Duodenal mucosa (tissue), 2 donors: Measurements from ENCODE around the gene PTCRA.
"Not testable (repeated sequence)": the region's sequence is repeated elsewhere in the genome, so short reads cannot be mapped to it uniquely, and the experiment has no call there.

Source experiments
- H3K27ac ChIP-seq: one replicate; pipeline ENCODE4 v1.7.0; 2013; ENCODE audit warnings: low read depth, low read length
- H3K27me3 ChIP-seq, 2 donors: one replicate each; pipeline ENCODE4 v1.7.0; 2013; ENCODE audit warnings: low read length in 2 of 2, control low read depth in 1 of 2; ENCODE audit not compliant: insufficient read depth in 2 of 2, control insufficient read depth in 1 of 2
- H3K36me3 ChIP-seq, 2 donors: one replicate each; pipeline ENCODE4 v1.7.0; 2013; ENCODE audit warnings: low read length in 2 of 2, control low read depth in 1 of 2; ENCODE audit not compliant: insufficient read depth in 2 of 2, control insufficient read depth in 1 of 2
- H3K4me1 ChIP-seq, 2 donors: one replicate each; pipeline ENCODE4 v1.7.0; 2013; ENCODE audit warnings: low read length in 2 of 2, control low read depth in 1 of 2; ENCODE audit not compliant: insufficient read depth in 2 of 2, control insufficient read depth in 1 of 2
- H3K4me3 ChIP-seq, 2 donors: one replicate each; pipeline ENCODE4 v1.7.0; 2013; ENCODE audit warnings: low read length in 2 of 2, low read depth in 1 of 2
- H3K9ac ChIP-seq, 2 donors: one replicate each; pipeline ENCODE4 v1.7.0; 2013; ENCODE audit warnings: low read length in 2 of 2, low read depth in 1 of 2
- H3K9me3 ChIP-seq, 2 donors: one replicate each; pipeline ENCODE4 v1.7.0; 2013; ENCODE audit warnings: low read length in 2 of 2, control low read depth in 1 of 2; ENCODE audit not compliant: control insufficient read depth in 1 of 2

PTCRA gene

GRCh38 chr6:42902429-42903263 lies 13.2 kb upstream of the PTCRA start:
- H3K27me3 ChIP-seq, H3K9me3 ChIP-seq, H3K36me3 ChIP-seq, H3K27ac ChIP-seq, H3K4me1 ChIP-seq: not testable (repeated sequence)
- Histone ChIP-seq H3K9ac (peak overlapping the region; percentile 2 to 44), H3K4me3 (peak overlapping the region; percentile 25 to 43)

DNA sequence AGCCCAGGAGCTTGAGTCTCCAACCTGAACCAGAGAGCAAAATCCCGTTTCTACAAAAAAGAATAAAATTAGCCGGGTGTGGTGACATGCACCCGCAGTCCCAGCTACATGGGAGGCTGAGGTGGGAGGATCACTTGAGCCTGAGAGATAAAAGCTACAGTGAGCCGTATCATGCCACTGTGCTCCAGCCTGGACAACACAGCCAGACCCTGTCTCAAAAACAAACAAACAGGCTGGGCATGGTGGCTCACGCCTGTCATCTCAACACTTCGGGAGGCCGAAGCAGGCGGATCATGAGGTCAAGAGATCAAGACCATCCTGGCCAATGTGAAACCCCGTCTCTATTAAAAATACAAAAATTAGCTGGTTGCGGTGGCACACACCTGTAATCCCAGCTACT lies 11.4 kb upstream of the PTCRA start:
- no peak overlapping the region for H3K27ac ChIP-seq
- H3K4me3 ChIP-seq = no peak overlapping the region
- H3K4me1 ChIP-seq = peaks cover 0 to 5% of the 10 kb centered on the region in 2 donors

DNA sequence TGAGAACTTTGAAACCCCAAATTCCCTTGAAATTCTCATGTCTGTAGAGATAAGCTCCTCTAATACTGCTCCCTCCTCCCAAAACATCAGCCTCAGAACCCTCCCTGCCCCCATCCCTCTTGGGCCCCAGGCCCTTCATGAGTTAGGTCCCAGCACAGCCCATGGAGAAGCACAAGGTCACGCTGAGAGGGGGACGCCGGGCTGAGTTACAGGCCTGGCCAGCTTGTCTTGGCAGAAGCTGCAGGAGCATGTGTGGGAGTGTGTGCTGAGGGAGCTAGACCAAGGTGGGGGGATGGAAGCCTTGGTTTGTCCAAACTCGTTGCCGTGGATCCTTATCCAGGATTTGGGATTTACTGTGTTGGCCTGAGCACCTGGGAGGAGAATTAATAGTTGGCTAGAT lies 8.5 kb upstream of the PTCRA start:
- Histone ChIP-seq H3K4me3 (no peak overlapping the region), H3K27ac (no peak overlapping the region), H3K27me3 (no peaks in the 10 kb centered on the region), H3K9ac (no peak overlapping the region), H3K4me1 (no peaks in the 10 kb centered on the region), H3K36me3 (no peaks in the 10 kb centered on the region), H3K9me3 (no peaks in the 10 kb centered on the region)

More for the DNA sequence above, 11.4 kb upstream of the PTCRA start:
- Histone ChIP-seq H3K27me3 (no peaks in the 10 kb centered on the region), H3K9ac (no peak overlapping the region), H3K36me3 (no peaks in the 10 kb centered on the region), H3K9me3 (no peaks in the 10 kb centered on the region)

- Histone ChIP-seq H3K4me1 (no peaks in the 10 kb centered on the region), H3K36me3 (no peaks in the 10 kb centered on the region), H3K9me3 (no peaks in the 10 kb centered on the region), H3K27ac (no peak overlapping the region), H3K27me3 (no peaks in the 10 kb centered on the region), H3K9ac (no peak overlapping the region), H3K4me3 (no peak overlapping the region)
Observed at GRCh38 chr6:42909835-42910234, 6.0 kb upstream of the PTCRA start.

GRCh38 chr6:42911171-42912021 lies 4.5 kb upstream of the PTCRA start:
- H3K36me3 ChIP-seq = no peaks in the 10 kb centered on the region
- H3K9ac ChIP-seq = no peak overlapping the region
- H3K27me3 ChIP-seq = no peaks in the 10 kb centered on the region
- H3K9me3 ChIP-seq = no peaks in the 10 kb centered on the region
- no peak overlapping the region for H3K27ac ChIP-seq
- peak overlapping the region in 1 of 2 donors; percentile 43 for H3K4me3 ChIP-seq
- H3K4me1 ChIP-seq = no peaks in the 10 kb centered on the region

- no peak overlapping the region for H3K4me3 ChIP-seq
Observed at GRCh38 chr6:42914546-42914945, 1.3 kb upstream of the PTCRA start.

GRCh38 chr6:42916288-42916687 lies 435 bp downstream of the PTCRA start:
- no peaks in the 10 kb centered on the region for H3K27me3 ChIP-seq
- H3K4me1 ChIP-seq = no peaks in the 10 kb centered on the region
- H3K36me3 ChIP-seq = no peaks in the 10 kb centered on the region
- no peak overlapping the region for H3K4me3 ChIP-seq
- H3K9me3 ChIP-seq = no peaks in the 10 kb centered on the region
- H3K27ac ChIP-seq = no peak overlapping the region
- no peak overlapping the region for H3K9ac ChIP-seq

More at GRCh38 chr6:42914546-42914945, 1.3 kb upstream of the PTCRA start:
- Histone ChIP-seq H3K9ac (no peak overlapping the region), H3K4me1 (no peaks in the 10 kb centered on the region), H3K9me3 (no peaks in the 10 kb centered on the region), H3K27me3 (no peaks in the 10 kb centered on the region), H3K36me3 (no peaks in the 10 kb centered on the region), H3K27ac (no peak overlapping the region)

- Histone ChIP-seq H3K9ac (no peak overlapping the region), H3K9me3 (no peaks in the 10 kb centered on the region), H3K27ac (no peak overlapping the region), H3K36me3 (no peaks in the 10 kb centered on the region), H3K4me3 (no peak overlapping the region), H3K4me1 (no peaks in the 10 kb centered on the region), H3K27me3 (no peaks in the 10 kb centered on the region)
Observed at GRCh38 chr6:42921801-42922200, 5.9 kb downstream of the PTCRA start.

GRCh38 chr6:42923666-42924065 lies 7.8 kb downstream of the PTCRA start:
- no peak overlapping the region for H3K4me3 ChIP-seq
- peaks cover 5 to 6% of the 10 kb centered on the region in 2 donors for H3K4me1 ChIP-seq
- H3K9me3 ChIP-seq = no peaks in the 10 kb centered on the region
- H3K9ac ChIP-seq = no peak overlapping the region
- no peak overlapping the region for H3K27ac ChIP-seq
- H3K36me3 ChIP-seq = no peaks in the 10 kb centered on the region
- H3K27me3 ChIP-seq = no peaks in the 10 kb centered on the region

DNA sequence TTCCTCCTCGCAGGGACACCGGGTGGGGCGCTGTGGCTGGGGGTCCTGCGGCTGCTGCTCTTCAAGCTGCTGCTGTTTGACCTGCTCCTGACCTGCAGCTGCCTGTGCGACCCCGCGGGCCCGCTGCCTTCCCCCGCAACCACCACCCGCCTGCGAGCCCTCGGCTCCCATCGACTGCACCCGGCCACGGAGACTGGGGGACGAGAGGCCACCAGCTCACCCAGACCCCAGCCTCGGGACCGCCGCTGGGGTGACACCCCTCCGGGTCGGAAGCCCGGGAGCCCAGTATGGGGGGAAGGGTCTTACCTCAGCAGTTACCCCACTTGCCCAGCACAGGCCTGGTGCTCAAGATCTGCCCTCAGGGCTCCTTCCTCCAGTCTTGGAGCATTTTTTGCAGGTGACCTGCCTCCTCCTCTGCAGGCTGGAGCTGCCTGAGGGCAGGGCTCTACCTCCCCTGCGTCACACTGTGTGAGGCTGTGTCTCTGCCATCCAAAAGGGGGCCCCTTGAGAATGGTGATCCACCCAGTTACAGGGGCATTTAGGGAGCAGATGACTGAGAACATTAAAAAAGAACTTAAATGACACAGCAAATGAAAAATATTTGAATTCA lies 9.5 kb downstream of the PTCRA start:
- Histone ChIP-seq H3K9me3 (no peaks in the 10 kb centered on the region), H3K4me1 (peaks cover 10 to 11% of the 10 kb centered on the region in 2 donors), H3K36me3 (no peaks in the 10 kb centered on the region), H3K9ac (no peak overlapping the region), H3K27me3 (no peaks in the 10 kb centered on the region), H3K4me3 (no peak overlapping the region), H3K27ac (no peak overlapping the region)
